Measurements from ENCODE around the gene PGLYRP4.

The PGLYRP4 gene

GRCh38 chr1:153288634-153289275, 59.9 kb downstream of the PGLYRP4 start:
- peak; percentile 31 for DNase-seq (ENCODE audit: low spot score)

Data from AG20443 (cell line).